Measurements from ENCODE around the gene PRODH. TPM values are rescaled to one million over a fixed set of nuclear protein-coding genes. Genes with fewer than 3 reads are reported as not detected.
"Not testable (repeated sequence)": the region's sequence is repeated elsewhere in the genome, so short reads cannot be mapped to it uniquely, and the experiment has no call there.

The PRODH gene
- total RNA-seq, 1 donor from 2014 or later, result 0.82 TPM

DNA sequence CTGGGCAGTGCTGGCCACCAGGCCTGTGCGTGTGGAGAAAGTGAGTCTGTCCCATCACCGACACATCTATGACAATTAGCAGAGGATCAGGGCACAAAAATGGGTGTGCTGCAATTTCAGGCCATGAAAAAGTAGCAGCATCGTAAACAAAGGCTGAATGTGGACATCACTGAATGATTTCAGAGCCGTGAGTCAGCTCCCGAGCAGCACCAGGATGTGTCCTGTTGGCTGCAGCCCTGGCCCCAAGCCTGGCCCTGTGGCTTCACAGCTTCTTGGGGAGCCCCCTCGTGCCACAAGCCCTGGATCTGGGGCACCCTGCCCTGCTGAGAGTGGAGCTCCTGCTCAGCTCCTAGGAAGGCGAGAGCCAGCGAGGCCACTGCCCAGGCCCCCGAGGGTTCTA is 20.5 kb downstream of the PRODH start:
- not testable (repeated sequence) for DNase-seq (ENCODE audit: low spot score in 2 of 2); FAIRE-seq

DNA sequence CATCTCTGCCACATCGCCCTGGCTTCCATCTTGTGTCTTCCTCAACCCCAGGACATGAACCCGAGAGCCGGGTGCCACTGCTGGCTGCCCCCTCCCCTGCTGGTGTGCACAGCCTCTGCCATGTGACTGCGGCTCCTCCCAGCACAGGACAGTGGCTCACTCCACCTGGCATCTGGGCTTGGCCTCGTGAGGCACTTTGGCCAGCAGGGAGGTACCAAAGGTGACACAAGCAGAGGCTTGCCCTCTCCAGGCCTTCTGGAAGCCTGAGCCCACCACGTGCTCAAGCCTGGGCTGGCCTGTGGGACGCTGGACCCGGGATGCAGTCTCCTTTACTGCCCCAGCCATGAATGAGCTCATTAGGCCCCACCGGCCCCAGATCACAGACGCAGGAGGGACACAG is 21.5 kb downstream of the PRODH start:
- FAIRE-seq; DNase-seq (ENCODE audit: low spot score in 2 of 2): not testable (repeated sequence)

DNA sequence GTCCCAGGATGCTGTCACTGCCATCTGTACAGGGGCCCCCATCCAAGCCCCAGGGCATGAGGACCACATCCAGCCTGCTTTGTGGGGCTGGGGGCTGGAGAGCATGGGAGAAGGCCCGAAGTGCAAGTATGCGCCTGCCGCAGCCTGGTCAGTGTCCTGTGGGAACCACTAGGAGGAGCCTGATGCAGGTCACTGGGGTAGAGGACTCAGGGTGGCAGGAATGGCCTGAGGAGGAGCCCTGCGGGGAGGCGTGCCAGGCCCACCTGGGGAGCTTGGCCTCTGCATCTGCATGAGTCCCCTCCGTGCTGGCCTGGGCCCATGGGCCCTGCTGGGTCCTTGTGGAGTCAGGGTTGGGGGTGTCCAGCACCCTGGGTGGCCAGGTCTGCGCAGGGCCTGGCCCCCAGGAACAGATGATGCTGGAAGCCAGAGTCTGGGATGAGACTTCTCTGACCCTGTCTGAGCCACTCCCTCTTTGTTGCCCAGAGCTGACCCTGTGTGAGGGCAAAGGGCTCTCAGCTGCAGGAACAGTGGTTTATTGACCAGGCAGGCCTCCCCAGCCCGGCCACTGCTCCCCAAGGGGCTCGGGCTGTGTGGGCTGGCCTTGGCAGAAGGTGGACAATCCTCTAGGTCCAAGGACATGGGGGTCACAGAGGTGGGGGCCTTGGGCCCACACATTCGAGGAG is 23.7 kb downstream of the PRODH start:
- not testable (repeated sequence) for DNase-seq (ENCODE audit: low spot score in 2 of 2); FAIRE-seq

- DNase-seq (ENCODE audit: low spot score in 2 of 2), result not testable (repeated sequence)
Observed at GRCh38 chr22:18911535-18911934, 24.6 kb downstream of the PRODH start.

DNA sequence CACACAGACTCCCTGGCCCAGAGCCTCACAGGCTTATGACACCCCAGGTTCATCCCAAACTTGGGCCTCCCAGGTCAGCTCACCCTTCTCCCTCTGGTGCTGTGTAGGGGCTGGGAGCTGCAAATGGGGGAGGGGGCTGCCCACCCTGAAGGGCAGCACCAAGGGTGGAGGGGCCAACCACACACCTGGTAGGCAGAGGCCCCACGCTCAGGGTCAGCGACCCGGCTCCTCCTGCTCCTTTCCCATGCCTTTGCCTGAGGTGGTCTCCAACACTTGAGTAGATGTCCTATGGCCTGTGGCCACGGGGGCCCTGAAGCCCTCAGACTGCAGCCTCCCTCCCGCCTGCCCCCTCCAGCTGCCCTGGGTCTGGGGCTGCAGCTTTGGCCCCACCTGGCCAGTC is 26.5 kb downstream of the PRODH start:
- FAIRE-seq, result no peak
- no peak for DNase-seq (ENCODE audit: low spot score in 2 of 2)

More at GRCh38 chr22:18911535-18911934, 24.6 kb downstream of the PRODH start:
- FAIRE-seq, result not testable (repeated sequence)

GRCh38 chr22:18906896-18907295 is 29.2 kb downstream of the PRODH start:
- FAIRE-seq (no peak), DNase-seq (ENCODE audit: low spot score in 2 of 2) (no peak)

DNA sequence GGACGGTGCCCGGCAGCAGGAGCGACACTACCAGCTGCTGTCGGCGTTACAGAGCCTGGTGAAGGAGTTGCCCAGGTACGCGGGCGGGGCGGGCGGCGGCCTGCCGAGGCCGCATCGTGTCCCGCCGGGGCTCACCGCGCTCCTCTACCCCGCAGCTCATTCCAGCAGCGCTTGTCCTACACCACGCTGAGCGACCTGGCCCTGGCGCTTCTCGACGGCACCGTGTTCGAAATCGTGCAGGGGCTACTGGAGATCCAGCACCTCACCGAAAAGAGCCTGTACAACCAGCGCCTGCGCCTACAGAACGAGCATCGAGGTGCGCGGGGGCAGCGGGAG is 29.7 kb downstream of the PRODH start:
- DNase-seq (ENCODE audit: low spot score in 2 of 2); FAIRE-seq: not testable (repeated sequence)

- DNase-seq (ENCODE audit: low spot score in 2 of 2) (no peak), FAIRE-seq (no peak)
Observed at GRCh38 chr22:18905540-18906409, 30.3 kb downstream of the PRODH start, which contains the start of gene DGCR6. Gene DGCR6 (plus strand): TSS chr22:18906320. CDS start chr22:18906375, 55 bp downstream.

DNA sequence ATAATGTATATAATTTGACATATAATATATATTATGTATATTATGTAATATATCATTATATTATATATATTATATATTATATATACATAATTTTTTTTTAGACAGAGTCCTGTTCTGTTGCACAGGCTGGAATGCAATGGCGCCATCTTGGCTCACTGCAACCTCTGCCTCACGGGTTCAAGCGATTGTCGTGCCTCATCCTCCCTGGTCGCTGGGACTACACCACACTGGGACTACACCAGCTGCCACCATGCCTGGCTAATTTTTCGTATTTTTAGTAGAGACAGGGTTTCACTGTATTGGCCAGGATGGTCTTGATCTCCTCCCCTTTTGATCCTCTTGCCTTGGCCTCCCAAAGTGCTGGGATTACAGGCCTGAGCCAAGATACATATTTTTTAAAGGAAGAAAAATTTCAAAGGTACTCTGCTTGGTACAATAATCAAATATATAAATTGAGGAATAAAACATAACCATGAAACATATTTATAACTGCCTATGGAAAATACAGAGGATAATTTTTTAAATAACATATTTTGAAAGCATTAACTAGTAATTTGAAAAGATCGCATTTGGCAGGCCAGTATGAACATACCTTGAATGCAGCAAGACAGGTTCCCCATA is 39.9 kb downstream of the PRODH start:
- peak; percentile 100 for FAIRE-seq
- not testable (repeated sequence) for DNase-seq (ENCODE audit: low spot score in 2 of 2)

DNA sequence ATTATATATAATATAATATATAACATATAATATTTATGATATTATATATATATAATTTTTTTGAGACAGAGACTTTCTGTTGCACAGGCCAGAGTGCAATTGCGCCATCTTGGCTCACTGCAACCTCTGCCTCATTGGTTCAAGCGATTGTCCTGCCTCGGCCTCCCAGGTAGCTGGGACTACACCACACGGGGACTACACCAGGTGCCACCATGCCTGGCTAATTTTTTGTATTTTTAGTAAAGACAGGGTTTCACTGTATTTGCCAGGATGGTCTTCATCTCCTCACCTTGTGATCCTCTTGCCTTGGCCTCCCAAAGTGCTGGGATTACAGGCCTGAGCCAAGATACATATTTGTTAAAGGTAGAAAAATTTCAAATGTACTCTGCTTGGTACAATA is 42.3 kb downstream of the PRODH start:
- FAIRE-seq, result not testable (repeated sequence)

DNA sequence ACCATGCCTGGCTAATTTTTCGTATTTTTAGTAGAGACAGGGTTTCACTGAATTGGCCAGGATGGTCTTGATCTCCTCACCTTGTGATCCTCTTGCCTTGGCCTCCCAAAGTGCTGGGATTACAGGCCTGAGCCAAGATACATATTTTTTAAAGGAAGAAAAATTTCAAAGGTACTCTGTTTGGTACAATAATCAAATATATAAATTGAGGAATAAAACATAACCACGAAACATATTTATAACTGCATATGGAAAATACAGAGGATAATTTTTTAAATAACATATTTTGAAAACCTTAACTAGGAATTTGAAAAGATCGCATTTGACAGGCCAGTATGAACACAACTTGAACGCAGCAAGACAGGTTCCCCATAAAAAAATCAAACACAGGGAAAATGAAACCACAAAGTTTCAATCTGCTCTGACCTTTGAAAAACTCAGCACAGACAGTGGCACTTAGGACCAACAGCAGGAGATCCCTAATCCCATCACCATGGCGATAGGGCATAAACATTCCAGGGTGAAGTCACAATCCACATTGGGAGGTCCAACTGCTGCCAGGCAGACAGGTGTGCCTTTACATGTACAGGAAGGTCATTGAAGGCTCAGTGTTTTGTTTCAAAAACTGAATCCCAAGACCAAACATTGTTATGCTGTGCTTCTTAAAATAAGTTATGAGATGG is 45.4 kb downstream of the PRODH start:
- DNase-seq (ENCODE audit: low spot score in 2 of 2), result not testable (repeated sequence)
- FAIRE-seq, result peak; percentile 88

More for the DNA sequence above, 42.3 kb downstream of the PRODH start:
- DNase-seq (ENCODE audit: low spot score in 2 of 2), result not testable (repeated sequence)

DNA sequence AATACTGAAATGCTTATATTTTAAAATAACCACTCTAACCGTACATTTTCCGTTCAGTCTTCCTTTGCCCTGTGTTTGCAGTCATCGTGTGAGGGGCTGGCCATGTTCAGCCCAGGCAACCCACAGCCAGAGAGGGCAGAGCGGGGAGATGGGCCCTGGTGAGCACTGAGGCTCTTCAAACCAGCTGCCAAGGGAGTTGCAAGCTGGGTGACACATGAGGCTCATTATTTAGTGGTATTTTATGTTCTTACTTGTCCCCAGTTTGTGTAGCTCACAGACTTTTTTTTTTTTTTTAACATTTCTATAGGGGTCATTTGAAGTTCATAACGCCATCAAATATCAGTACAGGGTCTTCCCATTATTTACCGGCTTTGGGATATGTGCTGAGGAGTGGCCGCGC is 48.0 kb downstream of the PRODH start:
- no peak for FAIRE-seq
- no peak for DNase-seq (ENCODE audit: low spot score in 2 of 2)

DNA sequence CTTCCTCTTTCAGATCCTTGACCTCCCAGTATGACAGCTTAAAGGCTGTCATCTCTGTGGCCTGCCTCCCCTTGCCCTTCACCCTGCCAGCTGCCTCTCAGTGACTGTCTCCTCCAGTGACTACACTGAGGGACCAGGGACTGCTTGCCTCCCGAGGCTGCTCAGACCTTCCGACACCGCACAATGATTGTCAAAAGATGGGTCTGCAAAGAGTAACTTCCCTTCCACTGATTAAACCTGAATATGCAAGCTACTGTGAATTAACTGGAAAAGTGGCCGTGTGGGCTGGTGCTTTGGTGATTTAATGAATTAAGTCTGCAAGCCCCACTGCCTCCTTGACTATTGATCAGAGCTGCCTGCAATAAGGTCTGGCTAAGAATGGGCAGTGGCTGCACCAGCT is 51.6 kb downstream of the PRODH start:
- not testable (repeated sequence) for DNase-seq (ENCODE audit: low spot score in 2 of 2); FAIRE-seq

- FAIRE-seq; DNase-seq (ENCODE audit: low spot score in 2 of 2): not testable (repeated sequence)
Observed at GRCh38 chr22:18881260-18881659, 54.8 kb downstream of the PRODH start.

Other genes with a start within 250 kb of the PRODH start
- gene DGCR6, start 30.0 kb downstream of the PRODH start, total RNA-seq, result 10.2 TPM
- 65.2 TPM for gene DGCR2, start 186.1 kb upstream of the PRODH start, total RNA-seq
- gene TSSK2, start 195.0 kb upstream of the PRODH start, total RNA-seq, result not detected
- gene ESS2, start 208.4 kb upstream of the PRODH start, total RNA-seq, result 13.0 TPM
- gene GSC2, start 214.0 kb upstream of the PRODH start, total RNA-seq, result not detected
- gene SLC25A1, start 242.4 kb upstream of the PRODH start, total RNA-seq, result 24.9 TPM